Keratinocyte (primary cell): ENCODE results near the gene SLC25A21. TPM values are rescaled to one million over a fixed set of nuclear protein-coding genes. Genes with fewer than 3 reads are reported as not detected.

Source experiments
- DNase-seq: peaks from one replicate; pipeline ENCODE4 v3.0.0-alpha.2; 2011; ENCODE audit warnings: low read depth, missing footprints, low spot score
- FAIRE-seq: peaks from 2 replicates; lab custom pipeline; 2011; peaks lifted over from hg19 to GRCh38; lab: Jason Lieb, UNC
- H2AFZ ChIP-seq: 2 replicates; pipeline ENCODE4 v1.6.0; 2012; ENCODE audit warnings: low read length, control low read depth, inconsistent platforms; ENCODE audit not compliant: control insufficient read depth
- H3K27ac ChIP-seq: 2 replicates; pipeline ENCODE4 v1.5.1; 2011; ENCODE audit warnings: low read length; ENCODE audit not compliant: control insufficient read depth, insufficient read depth
- H3K27me3 ChIP-seq: 3 replicates; pipeline ENCODE4 v1.6.0; 2011; ENCODE audit warnings: low read length; ENCODE audit not compliant: control insufficient read depth, insufficient read depth; ENCODE audit errors: extremely low read depth
- H3K36me3 ChIP-seq, 2 experiments: 2 replicates in 1 of 2; 3 replicates in 1 of 2; pipeline ENCODE4 v1.5.1; 2011; ENCODE audit warnings: low read length in 2 of 2, mild to moderate bottlenecking in 1 of 2; ENCODE audit not compliant: control insufficient read depth in 2 of 2, insufficient read depth in 2 of 2; ENCODE audit errors: extremely low read depth in 1 of 2
- H3K4me1 ChIP-seq: 3 replicates; pipeline ENCODE4 v1.5.1; 2011; ENCODE audit warnings: low read length; ENCODE audit not compliant: control insufficient read depth, insufficient read depth; ENCODE audit errors: extremely low read depth
- H3K4me2 ChIP-seq: 3 replicates; pipeline ENCODE4 v1.6.0; 2011; ENCODE audit warnings: low read depth, low read length; ENCODE audit not compliant: control insufficient read depth, insufficient read depth; ENCODE audit errors: extremely low read depth
- H3K4me3 ChIP-seq, 3 experiments: fragments of 200-600 bp in 1 of 3; sonication (generic) in 1 of 3; 2 replicates in 2 of 3; 3 replicates in 1 of 3; pipeline ENCODE4 v1.5.1; 2011 to 2016; ENCODE audit warnings: low read length in 3 of 3, mild to moderate bottlenecking in 3 of 3, control low read depth in 2 of 3, inconsistent platforms in 1 of 3, low read depth in 1 of 3, mixed read lengths in 1 of 3, mixed run types in 1 of 3, moderate library complexity in 1 of 3; ENCODE audit not compliant: control insufficient read depth in 2 of 3, insufficient read depth in 2 of 3; ENCODE audit errors: extremely low read depth in 1 of 3
- H3K79me2 ChIP-seq: 2 replicates; pipeline ENCODE4 v1.6.0; 2012; ENCODE audit warnings: low read length; ENCODE audit not compliant: control insufficient read depth, insufficient read depth
- H3K9ac ChIP-seq: 3 replicates; pipeline ENCODE4 v1.6.0; 2011; ENCODE audit warnings: low read length; ENCODE audit not compliant: control insufficient read depth, insufficient read depth; ENCODE audit errors: extremely low read depth
- H3K9me1 ChIP-seq: 3 replicates; pipeline ENCODE4 v1.6.0; 2011; ENCODE audit warnings: low read length; ENCODE audit not compliant: control insufficient read depth, insufficient read depth; ENCODE audit errors: extremely low read depth
- H3K9me3 ChIP-seq: 2 replicates; pipeline ENCODE4 v1.5.1; 2012; ENCODE audit warnings: low read depth, low read length; ENCODE audit not compliant: control insufficient read depth
- H4K20me1 ChIP-seq: 3 replicates; pipeline ENCODE4 v1.6.0; 2011; ENCODE audit warnings: low read length; ENCODE audit not compliant: control insufficient read depth, insufficient read depth; ENCODE audit errors: extremely low read depth
- EZH2 ChIP-seq: IDR thresholded peaks from one replicate; pipeline ENCODE4 v1.6.1; 2012; ENCODE audit warnings: inconsistent platforms, mild to moderate bottlenecking, low read length, moderate library complexity
- dilution Hi-C: fragments of 300-500 bp; cut with MboI; formaldehyde crosslinking; loops from one replicate; pipeline ENCODE4 v1.7.0; 2020; ENCODE audit warnings: low sequenced_read_pairs; ENCODE audit not compliant: extremely low pct_ligation_motif_present
- polyA plus RNA-seq, 5 experiments: library from polyadenylated mRNA; depleted of rRNA in 3 of 5; stranded (reverse) in 3 of 5; stranded (forward) in 1 of 5; unstranded in 1 of 5; fragments of >200 nt; gene quantifications; 1 replicate in 1 of 5; 2 replicates in 3 of 5; 3 replicates in 1 of 5; pipeline versions ENCODE4 v1.2.1 to v1.2.3, GENCODE V29; 2011 to 2012; ENCODE audit warnings: missing spikeins in 2 of 5, low read depth in 1 of 5, low replicate concordance in 1 of 5
- TF ChIP-seq, protein P1 (sequence below), 3 experiments: IDR thresholded peaks in 1 of 3; conservative IDR thresholded peaks in 1 of 3; optimal IDR thresholded peaks in 1 of 3; 2 replicates in 2 of 3; 3 replicates in 1 of 3; pipeline versions ENCODE3 to v1.5.1; 2011; ENCODE audit warnings: low read length in 3 of 3, mild to moderate bottlenecking in 3 of 3, moderate library complexity in 2 of 3, control low read depth in 1 of 3, inconsistent platforms in 1 of 3; ENCODE audit not compliant: insufficient read depth in 2 of 3; ENCODE audit errors: extremely low read depth in 1 of 3

SLC25A21 gene
- polyA plus RNA-seq, 1 donor (not counting 4 experiments of a cell fraction or from before 2014, with no cell fraction given), result 0.66 TPM

DNA sequence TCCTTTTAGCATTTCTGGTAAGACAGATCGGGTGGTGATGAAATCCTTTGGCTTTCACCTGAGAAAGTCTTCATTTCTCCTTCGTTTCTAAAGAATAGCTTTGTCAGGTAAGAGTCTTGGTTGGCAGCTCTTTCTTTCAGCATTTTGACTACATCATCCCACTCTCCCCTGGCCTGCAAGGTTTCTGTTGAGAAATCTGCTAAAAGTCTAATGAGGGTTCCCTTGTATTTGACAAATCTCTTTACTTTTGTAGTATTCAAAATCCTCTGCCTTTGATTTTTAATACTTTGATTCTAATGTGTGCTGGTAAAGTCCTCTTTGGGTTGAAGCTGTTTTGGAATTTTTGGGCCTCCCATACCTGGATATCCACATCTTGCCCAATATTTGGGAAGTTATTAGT lies 390.5 kb downstream of the SLC25A21 start:
- dilution Hi-C loops, result no loop called here
- TF ChIP-seq, protein P1, sequence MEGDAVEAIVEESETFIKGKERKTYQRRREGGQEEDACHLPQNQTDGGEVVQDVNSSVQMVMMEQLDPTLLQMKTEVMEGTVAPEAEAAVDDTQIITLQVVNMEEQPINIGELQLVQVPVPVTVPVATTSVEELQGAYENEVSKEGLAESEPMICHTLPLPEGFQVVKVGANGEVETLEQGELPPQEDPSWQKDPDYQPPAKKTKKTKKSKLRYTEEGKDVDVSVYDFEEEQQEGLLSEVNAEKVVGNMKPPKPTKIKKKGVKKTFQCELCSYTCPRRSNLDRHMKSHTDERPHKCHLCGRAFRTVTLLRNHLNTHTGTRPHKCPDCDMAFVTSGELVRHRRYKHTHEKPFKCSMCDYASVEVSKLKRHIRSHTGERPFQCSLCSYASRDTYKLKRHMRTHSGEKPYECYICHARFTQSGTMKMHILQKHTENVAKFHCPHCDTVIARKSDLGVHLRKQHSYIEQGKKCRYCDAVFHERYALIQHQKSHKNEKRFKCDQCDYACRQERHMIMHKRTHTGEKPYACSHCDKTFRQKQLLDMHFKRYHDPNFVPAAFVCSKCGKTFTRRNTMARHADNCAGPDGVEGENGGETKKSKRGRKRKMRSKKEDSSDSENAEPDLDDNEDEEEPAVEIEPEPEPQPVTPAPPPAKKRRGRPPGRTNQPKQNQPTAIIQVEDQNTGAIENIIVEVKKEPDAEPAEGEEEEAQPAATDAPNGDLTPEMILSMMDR (optimal IDR thresholded peaks at IDR 0.05 in 1 of 3, IDR thresholded peaks at IDR 0.05 in 1 of 3, conservative IDR thresholded peaks at IDR 0.05 in 1 of 3; ENCODE audit: extremely low read depth in 1 of 3, insufficient read depth in 2 of 3, low read length in 3 of 3), result no peak
- no peak for TF ChIP-seq EZH2
- Histone ChIP-seq H3K9ac (no peak overlapping the region), H3K27ac (no peak overlapping the region), H3K36me3 (no peaks in the 10 kb centered on the region), H3K4me3 (no peak overlapping the region), H3K79me2 (no peaks in the 10 kb centered on the region), H3K4me2 (no peak overlapping the region), H3K9me3 (no peaks in the 10 kb centered on the region), H3K9me1 (no peaks in the 10 kb centered on the region), H3K4me1 (no peaks in the 10 kb centered on the region), H4K20me1 (no peaks in the 10 kb centered on the region), H2AFZ (no peak overlapping the region), H3K27me3 (no peaks in the 10 kb centered on the region)
- DNase-seq (no peak), FAIRE-seq (no peak)

DNA sequence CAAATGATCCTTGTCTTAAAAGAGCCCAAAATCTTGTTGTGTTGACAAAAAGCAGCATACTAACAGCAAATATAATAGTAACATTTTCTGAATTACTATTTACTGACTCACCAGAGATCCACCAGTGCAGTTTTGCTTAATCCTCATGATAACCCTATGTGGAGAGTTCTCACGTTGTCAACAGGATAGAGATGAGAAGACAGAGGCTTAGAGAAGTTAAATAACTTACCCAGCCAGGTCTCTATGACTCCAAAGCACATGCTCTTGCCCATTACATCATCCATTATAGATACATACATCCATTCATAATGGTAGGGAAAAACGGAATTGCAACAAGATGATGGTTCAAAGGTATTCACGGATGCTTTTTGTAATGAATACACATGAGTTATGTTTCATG lies 398.8 kb downstream of the SLC25A21 start:
- dilution Hi-C loops, result no loop called here
- no peaks in the 10 kb centered on the region for H3K36me3 ChIP-seq
- no peak overlapping the region for H3K9ac ChIP-seq
- DNase-seq (no peak), FAIRE-seq (peak; percentile 51)
- H3K4me1 ChIP-seq, result peaks cover 6% of the 10 kb centered on the region
- no peaks in the 10 kb centered on the region for H4K20me1 ChIP-seq
- H3K9me3 ChIP-seq, result no peaks in the 10 kb centered on the region
- no peak overlapping the region for H2AFZ ChIP-seq
- H3K27me3 ChIP-seq, result no peaks in the 10 kb centered on the region
- peak overlapping the region; percentile 11 for H3K4me2 ChIP-seq
- H3K9me1 ChIP-seq, result no peaks in the 10 kb centered on the region
- H3K27ac ChIP-seq, result no peak overlapping the region
- H3K4me3 ChIP-seq, result no peak overlapping the region
- TF ChIP-seq, protein P1 (optimal IDR thresholded peaks at IDR 0.05 in 1 of 3, IDR thresholded peaks at IDR 0.05 in 1 of 3, conservative IDR thresholded peaks at IDR 0.05 in 1 of 3; ENCODE audit: extremely low read depth in 1 of 3, insufficient read depth in 2 of 3, low read length in 3 of 3), result no peak
- TF ChIP-seq EZH2, result no peak
- no peaks in the 10 kb centered on the region for H3K79me2 ChIP-seq
